ENCODE data around the gene C19orf73.

The C19orf73 gene, protein sequence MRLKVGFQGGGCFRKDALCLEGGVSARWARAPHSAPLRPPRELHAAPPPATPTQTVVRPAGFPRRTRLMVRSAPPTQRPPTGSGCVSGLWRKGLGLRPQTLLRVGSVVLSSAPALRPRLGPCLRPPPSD

DNA sequence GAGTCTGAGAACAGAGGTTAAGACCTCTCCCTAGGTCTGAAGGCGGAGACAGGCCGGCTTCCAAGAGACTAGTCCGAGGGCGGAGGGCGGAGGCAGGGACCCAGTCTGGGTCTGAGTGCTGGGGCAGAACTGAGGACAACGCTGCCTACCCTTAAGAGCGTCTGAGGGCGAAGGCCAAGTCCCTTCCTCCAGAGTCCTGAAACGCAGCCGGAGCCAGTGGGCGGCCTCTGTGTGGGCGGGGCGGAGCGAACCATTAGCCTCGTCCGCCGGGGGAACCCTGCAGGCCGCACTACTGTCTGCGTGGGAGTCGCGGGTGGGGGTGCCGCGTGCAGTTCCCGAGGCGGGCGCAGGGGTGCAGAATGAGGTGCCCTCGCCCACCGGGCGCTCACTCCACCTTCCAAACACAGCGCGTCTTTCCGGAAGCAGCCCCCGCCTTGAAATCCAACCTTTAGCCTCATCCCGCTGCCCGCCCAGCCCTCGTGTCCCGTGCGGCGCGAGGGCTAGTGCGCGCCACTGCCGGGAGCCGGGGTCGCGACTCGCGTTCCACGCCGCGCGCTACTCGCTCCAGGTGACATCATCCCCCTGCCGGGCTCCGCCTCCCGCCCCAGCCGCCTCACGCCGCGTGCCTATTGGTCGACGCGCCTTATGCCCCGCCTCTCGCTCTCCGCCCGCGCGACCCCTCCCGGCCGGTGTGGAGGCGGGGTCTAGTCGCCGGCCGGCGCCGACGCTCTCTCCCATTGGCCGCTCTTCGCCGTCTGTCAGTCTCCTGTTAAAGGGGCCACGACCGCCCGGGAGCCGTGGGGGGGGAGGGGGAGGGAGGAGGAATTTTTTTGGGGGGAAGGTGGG lies at the start of gene C19orf73:
C19orf73 (minus strand) TSS at position 579 of the 846 bp plus-strand sequence; CDS start at position 458, 121 bp downstream.
- Histone ChIP-seq H3K27me3 (ENCODE audit: control insufficient read depth, insufficient read depth, low read length) (peaks cover 8% of the 10 kb centered on the region), H3K4me3 (ENCODE audit: low read length) (peak within 1 kb of the TSS; percentile 5), H3K4me1 (ENCODE audit: control insufficient read depth, insufficient read depth, low read length) (peaks cover 28% of the 10 kb centered on the region), H3K9me3 (ENCODE audit: control insufficient read depth, low read length) (no peaks in the 10 kb centered on the region), H3K36me3 (ENCODE audit: control insufficient read depth, insufficient read depth, low read length) (no peaks in the 10 kb centered on the region), H3K9ac (ENCODE audit: low read length) (peak within 1 kb of the TSS; percentile 82)

DNA sequence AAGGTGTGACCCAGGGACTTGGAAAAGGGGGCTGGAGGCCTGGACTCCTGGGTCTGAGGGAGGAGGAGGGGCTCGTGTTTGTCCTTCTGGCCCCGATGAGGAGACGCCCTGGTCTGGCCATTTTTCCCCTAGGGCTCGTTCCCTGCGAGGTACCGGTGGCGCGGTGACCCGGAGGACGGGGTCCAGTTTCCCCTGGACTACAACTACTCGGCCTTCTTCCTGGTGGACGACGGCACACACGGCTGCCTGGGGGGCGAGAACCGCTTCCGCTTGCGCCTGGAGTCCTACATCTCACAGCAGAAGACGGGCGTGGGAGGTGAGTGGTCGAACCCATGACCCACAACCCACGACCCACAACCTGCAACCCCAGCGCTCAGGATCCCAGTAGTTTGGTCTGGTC lies 49.5 kb upstream of the C19orf73 start:
- no peaks in the 10 kb centered on the region for H3K9me3 ChIP-seq (ENCODE audit: control insufficient read depth, low read length)
- no peaks in the 10 kb centered on the region for H3K27me3 ChIP-seq (ENCODE audit: control insufficient read depth, insufficient read depth, low read length)
- no peak overlapping the region for H3K4me3 ChIP-seq (ENCODE audit: low read length)
- H3K4me1 ChIP-seq (ENCODE audit: control insufficient read depth, insufficient read depth, low read length) = peaks cover 28% of the 10 kb centered on the region
- peaks cover 4% of the 10 kb centered on the region for H3K36me3 ChIP-seq (ENCODE audit: control insufficient read depth, insufficient read depth, low read length)
- H3K9ac ChIP-seq (ENCODE audit: low read length) = no peak overlapping the region

DNA sequence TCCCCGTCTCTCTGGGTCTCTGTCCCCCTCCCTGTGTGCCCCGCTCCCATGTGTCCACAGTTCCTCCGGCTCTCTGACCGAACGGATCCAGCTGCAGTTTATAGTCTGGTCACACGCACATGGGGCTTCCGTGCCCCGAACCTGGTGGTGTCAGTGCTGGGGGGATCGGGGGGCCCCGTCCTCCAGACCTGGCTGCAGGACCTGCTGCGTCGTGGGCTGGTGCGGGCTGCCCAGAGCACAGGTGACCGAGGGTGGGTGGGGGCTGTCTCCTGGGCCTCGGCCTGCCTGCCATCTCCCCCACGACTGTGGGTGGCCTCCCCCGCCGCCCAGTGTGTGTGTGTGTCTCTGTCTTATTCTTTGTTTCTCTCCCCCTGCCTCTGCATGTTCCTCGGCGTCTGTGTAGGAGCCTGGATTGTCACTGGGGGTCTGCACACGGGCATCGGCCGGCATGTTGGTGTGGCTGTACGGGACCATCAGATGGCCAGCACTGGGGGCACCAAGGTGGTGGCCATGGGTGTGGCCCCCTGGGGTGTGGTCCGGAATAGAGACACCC lies 49.0 kb upstream of the C19orf73 start:
- H3K9me3 ChIP-seq (ENCODE audit: control insufficient read depth, low read length) = no peaks in the 10 kb centered on the region
- H3K4me1 ChIP-seq (ENCODE audit: control insufficient read depth, insufficient read depth, low read length) = peaks cover 28% of the 10 kb centered on the region
- H3K36me3 ChIP-seq (ENCODE audit: control insufficient read depth, insufficient read depth, low read length) = no peaks in the 10 kb centered on the region
- no peaks in the 10 kb centered on the region for H3K27me3 ChIP-seq (ENCODE audit: control insufficient read depth, insufficient read depth, low read length)
- H3K9ac ChIP-seq (ENCODE audit: low read length) = no peak overlapping the region
- no peak overlapping the region for H3K4me3 ChIP-seq (ENCODE audit: low read length)

DNA sequence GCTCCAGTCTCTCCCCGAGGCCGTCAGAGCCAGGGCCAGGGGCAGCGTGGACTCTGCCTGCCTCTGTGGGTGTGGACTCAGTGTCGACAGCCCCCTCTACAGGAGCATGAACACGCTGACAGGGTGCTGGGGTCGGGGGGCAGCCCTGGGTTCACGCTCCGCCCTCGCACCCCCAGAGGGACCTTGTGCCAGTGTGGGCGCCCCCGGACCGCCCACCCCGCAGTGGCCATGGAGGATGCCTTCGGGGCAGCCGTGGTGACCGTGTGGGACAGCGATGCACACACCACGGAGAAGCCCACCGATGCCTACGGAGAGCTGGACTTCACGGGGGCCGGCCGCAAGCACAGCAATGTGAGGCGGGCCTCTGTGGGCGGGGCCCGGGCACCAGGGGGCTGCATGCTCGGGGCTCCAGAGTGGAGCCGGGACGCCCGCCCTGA lies 46.9 kb upstream of the C19orf73 start:
- Histone ChIP-seq H3K27me3 (ENCODE audit: control insufficient read depth, insufficient read depth, low read length) (no peaks in the 10 kb centered on the region), H3K9me3 (ENCODE audit: control insufficient read depth, low read length) (no peaks in the 10 kb centered on the region), H3K36me3 (ENCODE audit: control insufficient read depth, insufficient read depth, low read length) (no peaks in the 10 kb centered on the region), H3K4me3 (ENCODE audit: low read length) (peak overlapping the region; percentile 36), H3K4me1 (ENCODE audit: control insufficient read depth, insufficient read depth, low read length) (peaks cover 32% of the 10 kb centered on the region), H3K9ac (ENCODE audit: low read length) (peak overlapping the region; percentile 85)

DNA sequence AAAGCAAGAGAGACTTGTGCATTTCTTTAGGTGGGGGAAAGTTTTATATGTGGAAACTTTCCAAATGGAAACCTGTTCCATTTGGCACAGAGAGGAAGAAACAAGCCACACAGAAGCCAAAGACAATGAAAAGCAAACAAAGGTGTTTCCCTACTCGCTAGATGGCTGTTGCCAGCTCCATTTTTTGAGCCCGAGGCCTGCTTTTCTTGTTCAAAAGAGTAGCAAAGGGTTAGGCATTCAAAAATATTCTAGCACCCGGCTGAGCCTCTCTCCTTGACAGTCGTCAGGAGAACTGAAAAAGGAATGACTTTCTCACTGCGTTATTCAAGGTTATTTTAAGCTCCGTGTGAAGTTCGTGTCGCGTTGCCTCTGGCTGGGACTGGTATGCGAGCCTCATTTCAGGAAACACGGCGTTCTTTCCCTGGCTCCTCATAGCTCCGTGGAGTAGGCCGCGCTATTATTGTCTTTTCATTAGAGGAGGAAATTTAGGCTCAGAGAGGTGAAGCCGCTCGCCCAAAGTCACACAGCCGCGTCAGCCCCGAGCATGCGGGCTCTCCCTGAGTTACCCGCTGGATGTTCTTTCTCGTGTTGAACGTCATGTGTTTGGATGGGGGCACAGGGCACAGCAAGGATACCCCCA lies 46.3 kb upstream of the C19orf73 start:
- H3K4me3 ChIP-seq (ENCODE audit: low read length) = peak overlapping the region; percentile 36

GRCh38 chr19:49161987-49162386 lies 43.0 kb upstream of the C19orf73 start:
- no peaks in the 10 kb centered on the region for H3K9me3 ChIP-seq (ENCODE audit: control insufficient read depth, low read length)
- H3K36me3 ChIP-seq (ENCODE audit: control insufficient read depth, insufficient read depth, low read length) = no peaks in the 10 kb centered on the region
- peaks cover 50% of the 10 kb centered on the region for H3K4me1 ChIP-seq (ENCODE audit: control insufficient read depth, insufficient read depth, low read length)
- no peak overlapping the region for H3K4me3 ChIP-seq (ENCODE audit: low read length)
- no peaks in the 10 kb centered on the region for H3K27me3 ChIP-seq (ENCODE audit: control insufficient read depth, insufficient read depth, low read length)
- H3K9ac ChIP-seq (ENCODE audit: low read length) = no peak overlapping the region

More for the DNA sequence above, 46.3 kb upstream of the C19orf73 start:
- Histone ChIP-seq H3K4me1 (ENCODE audit: control insufficient read depth, insufficient read depth, low read length) (peaks cover 32% of the 10 kb centered on the region), H3K27me3 (ENCODE audit: control insufficient read depth, insufficient read depth, low read length) (no peaks in the 10 kb centered on the region), H3K9me3 (ENCODE audit: control insufficient read depth, low read length) (no peaks in the 10 kb centered on the region), H3K9ac (ENCODE audit: low read length) (peak overlapping the region; percentile 85), H3K36me3 (ENCODE audit: control insufficient read depth, insufficient read depth, low read length) (no peaks in the 10 kb centered on the region)

GRCh38 chr19:49160450-49161189 lies 41.7 kb upstream of the C19orf73 start:
- Histone ChIP-seq H3K9ac (ENCODE audit: low read length) (no peak overlapping the region), H3K4me1 (ENCODE audit: control insufficient read depth, insufficient read depth, low read length) (peaks cover 47% of the 10 kb centered on the region)

DNA sequence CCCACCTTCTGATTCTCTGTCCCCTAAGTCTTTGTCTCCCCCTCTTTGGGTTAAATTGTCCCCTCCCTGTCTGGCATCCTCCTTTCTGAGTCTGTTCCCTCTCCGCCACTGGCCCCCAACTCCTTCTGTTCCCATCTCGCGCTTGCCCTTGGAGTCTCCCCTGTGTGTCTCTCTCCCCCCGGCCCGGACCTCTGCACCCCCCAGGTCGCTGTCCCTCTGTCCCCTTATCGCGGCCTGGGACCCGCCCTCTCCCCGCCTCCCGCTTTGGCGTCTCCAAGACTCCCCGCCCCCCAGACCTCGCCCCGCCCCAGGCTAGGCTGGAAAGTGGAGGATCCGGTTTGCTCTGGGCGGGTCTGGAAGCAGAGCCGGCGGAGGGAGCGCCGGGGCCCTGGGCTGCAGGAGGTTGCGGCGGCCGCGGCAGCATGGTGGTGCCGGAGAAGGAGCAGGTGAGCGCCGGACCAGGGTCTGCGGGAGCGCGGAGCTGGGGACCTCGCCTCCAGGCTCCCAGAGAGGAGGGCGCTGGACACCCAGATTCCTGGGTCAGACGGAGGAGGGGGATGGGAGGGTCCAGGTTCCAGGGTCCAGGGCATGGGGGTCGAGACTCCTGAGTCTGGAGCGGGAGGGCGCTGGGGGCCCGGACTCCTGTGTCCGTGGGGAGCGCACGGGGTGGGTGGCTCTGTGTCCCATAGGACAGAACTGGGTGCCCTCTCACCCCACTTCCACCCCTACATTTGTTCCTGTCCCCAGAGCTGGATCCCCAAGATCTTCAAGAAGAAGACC lies 38.7 kb upstream of the C19orf73 start, which contains the start of gene TRPM4:
TRPM4 (plus strand) TSS at position 348 of the 780 bp plus-strand sequence; CDS start at position 423, 75 bp downstream.
- peaks cover 32% of the 10 kb centered on the region for H3K4me1 ChIP-seq (ENCODE audit: control insufficient read depth, insufficient read depth, low read length)
- H3K27me3 ChIP-seq (ENCODE audit: control insufficient read depth, insufficient read depth, low read length) = no peaks in the 10 kb centered on the region
- no peaks in the 10 kb centered on the region for H3K36me3 ChIP-seq (ENCODE audit: control insufficient read depth, insufficient read depth, low read length)
- no peaks in the 10 kb centered on the region for H3K9me3 ChIP-seq (ENCODE audit: control insufficient read depth, low read length)
- peak within 1 kb of the TSS; percentile 65 for H3K9ac ChIP-seq (ENCODE audit: low read length)
- peak within 1 kb of the TSS; percentile 83 for H3K4me3 ChIP-seq (ENCODE audit: low read length)

More at GRCh38 chr19:49160450-49161189, 41.7 kb upstream of the C19orf73 start:
- Histone ChIP-seq H3K9me3 (ENCODE audit: control insufficient read depth, low read length) (no peaks in the 10 kb centered on the region), H3K27me3 (ENCODE audit: control insufficient read depth, insufficient read depth, low read length) (no peaks in the 10 kb centered on the region), H3K4me3 (ENCODE audit: low read length) (no peak overlapping the region), H3K36me3 (ENCODE audit: control insufficient read depth, insufficient read depth, low read length) (no peaks in the 10 kb centered on the region)

DNA sequence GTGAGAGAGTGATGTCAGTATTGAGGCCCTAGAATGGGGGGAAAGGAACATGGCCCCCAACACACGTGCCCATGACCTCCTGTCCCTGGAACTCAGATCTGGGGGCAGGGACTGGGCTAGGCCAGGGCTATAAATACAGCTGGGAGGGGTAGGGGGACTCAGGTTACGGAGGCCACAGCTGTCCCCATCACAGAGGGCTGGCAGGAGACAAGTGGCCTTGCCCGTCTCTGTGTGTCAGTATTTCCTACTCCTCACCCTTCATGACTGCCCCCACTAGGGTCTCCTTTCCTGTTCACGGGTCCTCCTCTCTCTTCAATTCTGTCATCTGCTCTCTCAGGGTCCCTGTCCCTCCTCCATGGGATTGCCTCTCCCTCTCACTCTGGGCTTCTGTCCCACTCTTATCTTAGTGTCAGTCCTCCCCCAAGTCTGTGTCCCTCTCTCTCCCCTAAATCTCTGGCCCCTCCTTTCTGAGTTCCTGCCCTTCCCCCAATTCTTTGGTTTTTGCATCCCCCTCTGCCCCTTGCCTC lies 36.9 kb upstream of the C19orf73 start:
- no peak overlapping the region for H3K9ac ChIP-seq (ENCODE audit: low read length)

GRCh38 chr19:49155005-49155819 lies 36.3 kb upstream of the C19orf73 start, which contains the start of gene HRC:
TSS of gene HRC (minus strand) at chr19:49155396. CDS start at chr19:49155237, 159 bp downstream.
- Histone ChIP-seq H3K4me1 (ENCODE audit: control insufficient read depth, insufficient read depth, low read length) (peaks cover 29% of the 10 kb centered on the region), H3K9ac (ENCODE audit: low read length) (no peak within 1 kb of the TSS), H3K9me3 (ENCODE audit: control insufficient read depth, low read length) (no peaks in the 10 kb centered on the region), H3K4me3 (ENCODE audit: low read length) (no peak within 1 kb of the TSS), H3K36me3 (ENCODE audit: control insufficient read depth, insufficient read depth, low read length) (no peaks in the 10 kb centered on the region), H3K27me3 (ENCODE audit: control insufficient read depth, insufficient read depth, low read length) (no peaks in the 10 kb centered on the region)

More for the DNA sequence above, 36.9 kb upstream of the C19orf73 start:
- Histone ChIP-seq H3K27me3 (ENCODE audit: control insufficient read depth, insufficient read depth, low read length) (no peaks in the 10 kb centered on the region), H3K36me3 (ENCODE audit: control insufficient read depth, insufficient read depth, low read length) (no peaks in the 10 kb centered on the region), H3K4me3 (ENCODE audit: low read length) (no peak overlapping the region), H3K9me3 (ENCODE audit: control insufficient read depth, low read length) (no peaks in the 10 kb centered on the region), H3K4me1 (ENCODE audit: control insufficient read depth, insufficient read depth, low read length) (peaks cover 34% of the 10 kb centered on the region)
